Vagina (tissue), 2 donors: ENCODE measurements around the gene HTD2. TPM values are rescaled to one million over a fixed set of nuclear protein-coding genes. Genes with fewer than 3 reads are reported as not detected.
"Not testable (repeated sequence)": the region's sequence is repeated elsewhere in the genome, so short reads cannot be mapped to it uniquely, and the experiment has no call there.

Experiments
- DNase-seq, 2 donors: peaks; one replicate each; pipeline ENCODE4 v3.0.0-alpha.2; 2017; ENCODE audit errors: extremely low spot score in 2 of 2
- H3K27ac ChIP-seq: fragments of 200-600 bp; sonication (generic); one replicate; pipeline ENCODE4 v1.5.1; 2019
- H3K27me3 ChIP-seq: fragments of 200-600 bp; sonication (generic); one replicate; pipeline ENCODE4 v1.5.1; 2019
- H3K36me3 ChIP-seq, 2 donors: fragments of 200-600 bp; sonication (generic); one replicate each; pipeline ENCODE4 v1.5.1; 2017 to 2019
- H3K4me1 ChIP-seq: fragments of 200-600 bp; sonication (generic); one replicate; pipeline ENCODE4 v1.5.1; 2019
- H3K4me3 ChIP-seq, 2 donors: fragments of 200-600 bp; sonication (generic); 1 replicate in 1 of 2; 2 replicates in 1 of 2; pipeline ENCODE4 v1.5.1; 2016 to 2019
- H3K9me3 ChIP-seq: fragments of 200-600 bp; sonication (generic); one replicate; pipeline ENCODE4 v1.5.1; 2019
- POLR2A ChIP-seq, 2 donors: fragments of 450-650 bp; IDR thresholded peaks; one replicate each; pipeline ENCODE4 v1.6.1; 2017; ENCODE audit warnings: antibody characterized with exemption in 2 of 2, mild to moderate bottlenecking in 2 of 2, moderate library complexity in 2 of 2
- POLR2AphosphoS5 ChIP-seq, 2 donors: sonication (generic); formaldehyde crosslinking; IDR thresholded peaks; one replicate each; pipeline ENCODE4 v1.9.0; 2017; ENCODE audit warnings: antibody characterized with exemption in 2 of 2, mild to moderate bottlenecking in 2 of 2, low read depth in 1 of 2; ENCODE audit not compliant: insufficient read depth in 1 of 2
- intact Hi-C: fragments of 100-400 bp; cut with DNase I; formaldehyde crosslinking; loops from one replicate; pipeline ENCODE4 v1.15.1; 2023
- total RNA-seq: library from RNA; depleted of rRNA; stranded (reverse); fragments of >200 nt; gene quantifications from one replicate; pipeline ENCODE4 v1.2.3, GENCODE V29; 2016
- TF ChIP-seq, protein P1 (sequence below), 3 experiments: fragments of 450-650 bp in 2 of 3; fragments of 200-600 bp in 1 of 3; sonication (generic) in 1 of 3; IDR thresholded peaks; one replicate each; pipeline ENCODE4 v1.5.1; 2017 to 2019; ENCODE audit warnings: antibody characterized with exemption in 3 of 3, mild to moderate bottlenecking in 2 of 3, moderate library complexity in 2 of 3

The HTD2 gene
- total RNA-seq, 1 donor from 2014 or later = 3.7 TPM

- DNase-seq = no peak
- intact Hi-C loops = no loop called here
- no peaks in the 10 kb centered on the region for H3K27me3 ChIP-seq
- TF ChIP-seq, protein P1, sequence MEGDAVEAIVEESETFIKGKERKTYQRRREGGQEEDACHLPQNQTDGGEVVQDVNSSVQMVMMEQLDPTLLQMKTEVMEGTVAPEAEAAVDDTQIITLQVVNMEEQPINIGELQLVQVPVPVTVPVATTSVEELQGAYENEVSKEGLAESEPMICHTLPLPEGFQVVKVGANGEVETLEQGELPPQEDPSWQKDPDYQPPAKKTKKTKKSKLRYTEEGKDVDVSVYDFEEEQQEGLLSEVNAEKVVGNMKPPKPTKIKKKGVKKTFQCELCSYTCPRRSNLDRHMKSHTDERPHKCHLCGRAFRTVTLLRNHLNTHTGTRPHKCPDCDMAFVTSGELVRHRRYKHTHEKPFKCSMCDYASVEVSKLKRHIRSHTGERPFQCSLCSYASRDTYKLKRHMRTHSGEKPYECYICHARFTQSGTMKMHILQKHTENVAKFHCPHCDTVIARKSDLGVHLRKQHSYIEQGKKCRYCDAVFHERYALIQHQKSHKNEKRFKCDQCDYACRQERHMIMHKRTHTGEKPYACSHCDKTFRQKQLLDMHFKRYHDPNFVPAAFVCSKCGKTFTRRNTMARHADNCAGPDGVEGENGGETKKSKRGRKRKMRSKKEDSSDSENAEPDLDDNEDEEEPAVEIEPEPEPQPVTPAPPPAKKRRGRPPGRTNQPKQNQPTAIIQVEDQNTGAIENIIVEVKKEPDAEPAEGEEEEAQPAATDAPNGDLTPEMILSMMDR (IDR thresholded peaks at IDR 0.05) = no peak
- TF ChIP-seq POLR2AphosphoS5 (IDR thresholded peaks at IDR 0.05; ENCODE audit: insufficient read depth in 1 of 2, low read depth in 1 of 2) (no peak), POLR2A (IDR thresholded peaks at IDR 0.05) (no peak)
- peaks cover 0 to 30% of the 10 kb centered on the region in 2 donors for H3K36me3 ChIP-seq
- H3K4me3 ChIP-seq = no peak overlapping the region
- H3K4me1 ChIP-seq = no peaks in the 10 kb centered on the region
- no peak overlapping the region for H3K27ac ChIP-seq
- no peaks in the 10 kb centered on the region for H3K9me3 ChIP-seq
These were observed 21.0 kb upstream of the HTD2 start for GRCh38 chr3:58285334-58285733.

DNA sequence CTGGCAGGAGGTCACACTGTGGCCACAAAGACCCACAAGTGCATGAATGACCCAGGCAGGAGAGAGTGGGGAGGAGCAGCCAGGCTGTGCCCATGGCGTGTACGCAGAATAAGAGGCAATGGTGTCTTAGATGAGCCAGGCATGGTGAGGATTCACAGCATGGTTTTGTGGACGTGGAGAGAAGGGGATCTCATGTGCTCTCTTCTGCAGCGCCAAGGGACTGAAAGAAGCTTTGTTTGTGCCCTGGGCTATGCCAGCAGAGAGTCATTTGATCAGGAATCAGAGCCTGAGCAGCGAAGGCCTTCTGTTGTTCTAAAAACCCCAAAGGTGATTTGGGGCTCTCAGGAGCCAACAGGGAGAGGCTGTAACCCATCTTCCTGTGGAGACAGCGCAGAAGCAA, 19.0 kb upstream of the HTD2 start:
- Histone ChIP-seq H3K9me3 (no peaks in the 10 kb centered on the region), H3K36me3 (peaks cover 0 to 14% of the 10 kb centered on the region in 2 donors), H3K4me1 (no peaks in the 10 kb centered on the region), H3K27me3 (no peaks in the 10 kb centered on the region), H3K27ac (no peak overlapping the region), H3K4me3 (no peak overlapping the region)
- TF ChIP-seq, protein P1 (IDR thresholded peaks at IDR 0.05) = no peak
- no peak for TF ChIP-seq POLR2A (IDR thresholded peaks at IDR 0.05)
- no peak for TF ChIP-seq POLR2AphosphoS5 (IDR thresholded peaks at IDR 0.05; ENCODE audit: insufficient read depth in 1 of 2, low read depth in 1 of 2)
- no peak for DNase-seq
- intact Hi-C loops = no loop called here

GRCh38 chr3:58288011-58288728, 18.1 kb upstream of the HTD2 start:
- Histone ChIP-seq H3K4me3 (no peak overlapping the region), H3K9me3 (no peaks in the 10 kb centered on the region), H3K4me1 (no peaks in the 10 kb centered on the region), H3K27ac (no peak overlapping the region), H3K27me3 (no peaks in the 10 kb centered on the region), H3K36me3 (peaks cover 0 to 14% of the 10 kb centered on the region in 2 donors)
- TF ChIP-seq, protein P1 (IDR thresholded peaks at IDR 0.05) = no peak
- TF ChIP-seq POLR2A (IDR thresholded peaks at IDR 0.05) (no peak), POLR2AphosphoS5 (IDR thresholded peaks at IDR 0.05; ENCODE audit: insufficient read depth in 1 of 2, low read depth in 1 of 2) (no peak)
- intact Hi-C loops = no loop called here
- no peak for DNase-seq

DNA sequence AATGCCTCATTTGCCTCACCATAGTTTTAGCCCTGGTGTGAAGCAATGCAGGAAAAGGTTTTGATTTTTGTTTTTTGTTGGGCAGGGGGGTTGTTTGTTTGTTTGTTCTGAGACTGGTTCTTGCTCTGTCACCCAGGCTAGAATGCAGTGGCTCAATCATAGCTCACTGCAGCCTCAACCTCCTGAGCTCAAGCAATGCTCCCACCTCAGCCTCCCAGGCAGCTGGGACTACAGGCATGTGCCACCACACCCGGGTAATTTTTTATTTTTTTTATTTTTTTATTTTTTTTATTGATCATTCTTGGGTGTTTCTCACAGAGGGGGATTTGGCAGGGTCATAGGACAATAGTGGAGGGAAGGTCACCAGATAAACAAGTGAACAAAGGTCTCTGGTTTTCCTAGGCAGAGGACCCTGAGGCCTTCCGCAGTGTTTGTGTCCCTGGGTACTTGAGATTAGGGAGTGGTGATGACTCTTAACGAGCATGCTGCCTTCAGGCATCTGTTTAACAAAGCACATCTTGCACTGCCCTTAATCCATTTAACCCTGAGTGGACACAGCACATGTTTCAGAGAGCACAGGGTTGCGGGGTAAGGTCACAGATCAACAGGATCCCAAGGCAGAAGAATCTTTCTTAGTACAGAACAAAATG, 17.2 kb upstream of the HTD2 start:
- not testable (repeated sequence) for H3K4me3 ChIP-seq

GRCh38 chr3:58290446-58290845, 15.9 kb upstream of the HTD2 start:
- H3K36me3 ChIP-seq, intact Hi-C loops, DNase-seq, H3K27ac ChIP-seq, H3K4me3 ChIP-seq, H3K27me3 ChIP-seq, H3K4me1 ChIP-seq, H3K9me3 ChIP-seq: not testable (repeated sequence)

More for the DNA sequence above, 17.2 kb upstream of the HTD2 start:
- H3K27ac ChIP-seq, H3K27me3 ChIP-seq, DNase-seq, H3K9me3 ChIP-seq, H3K4me1 ChIP-seq, intact Hi-C loops: not testable (repeated sequence)
- H3K36me3 ChIP-seq = peaks cover 0 to 14% of the 10 kb centered on the region in 2 donors

DNA sequence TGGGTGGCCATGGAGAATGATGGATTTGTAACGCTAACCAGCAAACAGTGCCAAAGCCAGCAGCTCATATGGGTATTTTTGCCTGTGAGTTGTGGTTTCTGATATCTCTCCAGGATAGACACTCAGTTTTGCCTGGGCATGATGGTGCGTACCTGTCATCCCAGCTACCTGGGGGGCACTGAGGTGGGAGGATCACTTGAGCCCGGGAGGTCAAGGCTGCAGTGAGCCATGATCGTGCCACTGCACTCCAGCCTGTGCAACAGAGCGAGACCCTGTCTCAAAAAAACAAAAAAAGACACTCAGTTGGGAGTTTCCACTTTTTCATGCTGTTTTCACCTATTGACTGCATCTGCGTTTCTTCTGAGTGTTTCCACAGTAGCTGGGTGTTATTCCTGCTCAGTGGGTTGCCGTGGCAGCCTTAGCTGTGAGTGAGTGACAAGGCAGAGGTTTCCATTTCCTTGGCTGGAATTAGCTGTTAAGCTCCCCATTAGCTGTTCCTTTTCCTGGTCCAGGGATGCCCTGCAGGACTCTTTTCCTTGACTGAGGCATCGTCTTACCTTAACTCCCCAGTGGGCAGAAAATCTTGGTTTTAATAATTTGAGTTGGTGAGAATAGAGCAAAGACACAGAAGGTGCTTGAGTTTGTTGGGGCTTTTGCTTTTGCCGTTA, 14.5 kb upstream of the HTD2 start:
- Histone ChIP-seq H3K4me3 (no peak overlapping the region), H3K36me3 (no peaks in the 10 kb centered on the region), H3K27ac (no peak overlapping the region), H3K4me1 (no peaks in the 10 kb centered on the region), H3K27me3 (no peaks in the 10 kb centered on the region), H3K9me3 (no peaks in the 10 kb centered on the region)
- no peak for DNase-seq
- intact Hi-C loops = no loop called here
- TF ChIP-seq, protein P1 (IDR thresholded peaks at IDR 0.05) = no peak
- TF ChIP-seq POLR2A (IDR thresholded peaks at IDR 0.05) = no peak
- no peak for TF ChIP-seq POLR2AphosphoS5 (IDR thresholded peaks at IDR 0.05; ENCODE audit: insufficient read depth in 1 of 2, low read depth in 1 of 2)
